GM12878 (cell line): ENCODE measurements around the gene MRPL39. TPM values are rescaled to one million over a fixed set of nuclear protein-coding genes. Genes with fewer than 3 reads are reported as not detected.
A peak's percentile ranks its signal among the peaks of the same experiment; 100 is the strongest.

Source experiments
- ATAC-seq: fragments of 200-7000 bp; cut with Tn5 transposase; 3 replicates; pipeline ENCODE4 v1.9.1; 2020; ENCODE audit warnings: mild to moderate bottlenecking, moderate library complexity
- BruUV-seq: library from RNA; stranded (reverse); fragments of 400-500 nt; replicated peaks from 2 replicates; lab custom pipeline; 2021; lab: Mats Ljungman, UMichigan
- CTCF ChIA-PET: fragments of 300-600 bp; sonication (Branson Sonifier 250); formaldehyde crosslinking; extraction: SDS; loops from one replicate; lab custom pipeline; 2021; ENCODE audit warnings: inconsistent platforms; lab: Yijun Ruan, JAX
- POLR2A ChIA-PET: fragments of 350-600 bp; formaldehyde crosslinking; extraction: SDS; loops from one replicate; lab custom pipeline; 2021; ENCODE audit warnings: inconsistent platforms; lab: Charles Lee
- RAD21 ChIA-PET: fragments of 300-600 bp; sonication (Branson Sonifier 250); formaldehyde crosslinking; loops from one replicate; lab custom pipeline; 2023; ENCODE audit warnings: antibody characterized with exemption; ENCODE audit not compliant: unreplicated experiment; lab: Charles Lee
- SMC1A ChIA-PET: fragments of 300-600 bp; sonication (Branson Sonifier 250); formaldehyde crosslinking; loops from one replicate; lab custom pipeline; 2023; ENCODE audit not compliant: unreplicated experiment, uncharacterized antibody; lab: Charles Lee
- DNase-seq: peaks from one replicate; pipeline ENCODE4 v3.0.0-alpha.2; 2011; ENCODE audit warnings: low read depth, low spot score
- FAIRE-seq: peaks from 3 replicates; lab custom pipeline; 2011; peaks lifted over from hg19 to GRCh38; lab: Jason Lieb, UNC
- H2AFZ ChIP-seq: 2 replicates; pipeline ENCODE4 v1.6.0; 2011; ENCODE audit warnings: low read depth, low read length, control low read depth; ENCODE audit not compliant: control insufficient read depth
- H3K27ac ChIP-seq: 2 replicates; pipeline ENCODE4 v1.5.1; 2011; ENCODE audit warnings: control low read depth; ENCODE audit not compliant: control insufficient read depth, insufficient read depth
- H3K27me3 ChIP-seq, 2 experiments: replicated peaks in 1 of 2; 2 replicates each; pipeline versions ENCODE4 v1.6.0 to v1.6.1; 2011; ENCODE audit warnings: low read length in 1 of 2; ENCODE audit not compliant: control insufficient read depth in 2 of 2, insufficient read depth in 2 of 2
- H3K36me3 ChIP-seq, 2 experiments: 2 replicates each; pipeline ENCODE4 v1.5.1; 2011; ENCODE audit warnings: low read length in 1 of 2; ENCODE audit not compliant: control insufficient read depth in 2 of 2, insufficient read depth in 2 of 2
- H3K4me1 ChIP-seq: 2 replicates; pipeline ENCODE4 v1.6.1; 2011; ENCODE audit warnings: mild to moderate bottlenecking, low read length, moderate library complexity, mixed read lengths; ENCODE audit not compliant: control insufficient read depth, insufficient read depth
- H3K4me2 ChIP-seq: 2 replicates; pipeline ENCODE4 v1.6.0; 2011; ENCODE audit warnings: control low read depth; ENCODE audit not compliant: control insufficient read depth, insufficient read depth
- H3K4me3 ChIP-seq: fragments of 200-600 bp; sonication (generic); 2 replicates; pipeline ENCODE4 v1.5.1; 2016
- H3K79me2 ChIP-seq: 2 replicates; pipeline ENCODE4 v1.6.0; 2011; ENCODE audit warnings: low read length; ENCODE audit not compliant: control insufficient read depth, insufficient read depth
- H3K9ac ChIP-seq: 2 replicates; pipeline ENCODE4 v1.8.0; 2011; ENCODE audit warnings: low read length, control low read depth, mixed read lengths; ENCODE audit not compliant: control insufficient read depth, insufficient read depth
- H3K9me3 ChIP-seq: replicated peaks from 3 replicates; pipeline ENCODE4 v1.5.1; 2011; ENCODE audit warnings: mild to moderate bottlenecking, low read length; ENCODE audit not compliant: control insufficient read depth, insufficient read depth
- H4K20me1 ChIP-seq: 2 replicates; pipeline ENCODE4 v1.6.0; 2011; ENCODE audit not compliant: control insufficient read depth, insufficient read depth
- HDAC6 ChIP-seq: fragments of 200-600 bp; sonication (generic); IDR thresholded peaks from one replicate; pipeline ENCODE4 v1.8.0; 2017; ENCODE audit warnings: antibody characterized with exemption; ENCODE audit not compliant: unreplicated experiment
- HDGF ChIP-seq: fragments of 450-650 bp; IDR thresholded peaks from 2 replicates; pipeline ENCODE4 v1.6.1; 2016; ENCODE audit warnings: antibody characterized with exemption
- POLR2AphosphoS2 ChIP-seq: IDR thresholded peaks from 2 replicates; pipeline ENCODE4 v1.6.1; 2011; ENCODE audit warnings: low read depth, mild to moderate bottlenecking, low read length, improper control_type of control experiment, moderate library complexity
- RB1 ChIP-seq: fragments of 450-650 bp; formaldehyde crosslinking; IDR thresholded peaks from 2 replicates; pipeline ENCODE4 v1.6.1; 2017; ENCODE audit warnings: mild to moderate bottlenecking, borderline replicate concordance
- SPI1 ChIP-seq: IDR thresholded peaks from 2 replicates; pipeline ENCODE4 v1.6.1; 2011; ENCODE audit warnings: low read depth, mild to moderate bottlenecking, low read length, moderate library complexity, borderline replicate concordance; ENCODE audit not compliant: insufficient read depth
- SREBF2 ChIP-seq: IDR thresholded peaks from 2 replicates; pipeline ENCODE4 v1.6.1; 2012; ENCODE audit warnings: mild to moderate bottlenecking, low read length
- ZBED1 ChIP-seq: IDR thresholded peaks from 2 replicates; pipeline ENCODE4 v1.6.1; 2016; ENCODE audit warnings: borderline replicate concordance
- WGBS: methylation state at CpG from one replicate; pipeline ENCODE4 v1.1.6; 2016; ENCODE audit warnings: low lambda C conversion rate; ENCODE audit not compliant: insufficient replicate concordance, insufficient coverage; ENCODE audit errors: missing lambda C conversion rate; 5-methylcytosine and 5-hydroxymethylcytosine counted together
- in situ Hi-C: fragments of 300-500 bp; cut with MboI; formaldehyde crosslinking; loops from 9 replicates; pipeline ENCODE4 v1.14.3; 2018; ENCODE audit warnings: mixed read lengths
- intact Hi-C: fragments of 100-400 bp; cut with micrococcal nuclease; formaldehyde crosslinking; loops from one replicate; pipeline ENCODE4 v1.14.2; 2022; ENCODE audit not compliant: unreplicated experiment
- polyA plus RNA-seq, 11 experiments: library from polyadenylated mRNA; depleted of rRNA in 4 of 11; unstranded in 6 of 11; stranded (reverse) in 5 of 11; fragments of >200 nt; fragmentation: Nextera tagmentation in 4 of 11; fragmentation: Illumina TruSeq in 1 of 11; extraction: Ambion mirVana in 4 of 11; extraction: Trizol in 1 of 11; gene quantifications; 1 replicate in 1 of 11; 2 replicates in 10 of 11; pipeline versions ENCODE4 v1.2.1 to v1.2.3, GENCODE V29; 2011 to 2016; ENCODE audit warnings: inconsistent platforms in 2 of 11, missing spikeins in 2 of 11, low read depth in 1 of 11
- total RNA-seq, 4 experiments: library from RNA; depleted of rRNA in 3 of 4; stranded (reverse); fragments of >200 nt in 3 of 4; fragmentation: Illumina TruSeq in 1 of 4; extraction: Trizol in 1 of 4; gene quantifications; 2 replicates each; pipeline versions ENCODE4 v1.2.1 to v1.2.3, GENCODE V29; 2013 to 2021
- TF ChIP-seq, protein P1 (sequence below): IDR thresholded peaks from 2 replicates; pipeline ENCODE4 v1.6.1; 2012; ENCODE audit warnings: mild to moderate bottlenecking, low read depth, low read length
- TF ChIP-seq, protein P2 (sequence below): fragments of 450-650 bp; IDR thresholded peaks from 2 replicates; pipeline ENCODE4 v1.6.1; 2014; ENCODE audit warnings: mild to moderate bottlenecking
- TF ChIP-seq, protein P3 (sequence below): fragments of 450-650 bp; IDR thresholded peaks from 2 replicates; pipeline ENCODE4 v1.6.1; 2017; ENCODE audit warnings: mild to moderate bottlenecking, low read depth, inconsistent platforms; ENCODE audit not compliant: poor library complexity, severe bottlenecking

Gene MRPL39
- total and polyA plus RNA-seq, 10 of the 15 experiments (the other 5 are each of a cell fraction or from before 2014, with no cell fraction given): 68.8 to 292 (median 120) TPM

DNA sequence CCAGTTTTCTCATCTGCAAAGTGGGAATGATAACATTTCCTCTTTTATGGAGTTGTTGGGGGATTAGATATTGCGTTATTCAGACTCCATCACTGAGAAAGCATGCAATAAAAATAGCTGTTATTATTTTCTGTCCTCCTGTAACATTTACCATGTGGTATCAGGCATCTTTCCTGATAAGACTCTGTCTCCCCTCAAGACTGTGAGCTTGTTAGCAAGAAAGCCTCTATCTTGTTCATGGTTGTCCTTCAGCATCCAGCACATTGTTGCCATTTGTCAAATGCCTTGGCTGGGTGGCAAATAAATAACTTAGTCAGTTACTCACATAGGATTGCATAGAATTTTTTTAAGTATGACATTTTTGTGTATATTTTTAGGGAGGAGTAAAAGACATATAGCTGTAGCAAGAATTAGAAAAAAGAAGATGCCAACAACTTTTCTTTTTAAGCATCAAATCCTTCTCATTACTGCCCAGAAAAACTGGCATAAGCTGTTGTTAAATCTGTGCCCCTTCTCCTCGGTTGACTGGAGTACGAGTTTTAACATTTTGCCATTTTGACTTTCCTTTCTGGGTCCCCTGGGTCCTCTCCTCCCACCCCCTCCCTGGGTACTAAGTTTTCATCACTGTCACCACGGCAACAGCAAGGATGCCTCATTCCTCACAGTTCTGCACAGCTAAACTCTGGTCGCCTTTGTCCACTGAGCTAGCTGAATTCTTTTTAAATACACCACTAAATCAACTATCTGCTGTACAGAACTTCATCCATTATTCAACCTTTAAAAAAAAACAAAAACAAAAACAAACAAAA is 30.8 kb upstream of the MRPL39 start:
- H3K4me2 ChIP-seq: peak overlapping the region; percentile 83; the same call in 1 of the 2 replicates
- H3K27ac ChIP-seq: no peak overlapping the region
- ChIA-PET POLR2A (no interaction called here), RAD21 (interaction anchor here (1.1 to 1.5 kb wide), 2 partner anchors 22 to 30 kb away, joined by 3 to 9 read pairs; partner anchors contain the start of gene MRPL39), SMC1A (interaction anchor here (1.1 to 2.1 kb wide), 4 partner anchors 10 to 68 kb away, joined by 3 to 7 read pairs (median 4); no protein-coding TSS in a partner anchor), CTCF (interaction anchor here (0.6 to 3.1 kb wide), 5 partner anchors 11 to 204 kb away, joined by 3 to 36 read pairs (median 4); partner anchors contain the start of gene MRPL39)
- 31% methylated on average over 5 of the region's 5 CpGs for WGBS
- FAIRE-seq (no peak), ATAC-seq (no peak), DNase-seq (no peak)
- H3K4me3 ChIP-seq: peak overlapping the region; percentile 77; the same call in 1 of the 2 replicates
- H4K20me1 ChIP-seq: no peaks in the 10 kb centered on the region
- H3K27me3 ChIP-seq: no peaks in the 10 kb centered on the region; a peak in 1 of 4 replicates
- H2AFZ ChIP-seq: no peak overlapping the region; the same call in 1 of the 2 replicates
- in situ Hi-C loops (no loop called here), intact Hi-C loops (loop anchor here (2.0 kb wide), 1 partner anchor 29 kb away; no protein-coding TSS in a partner anchor)
- H3K9ac ChIP-seq: peak overlapping the region; percentile 43; the same call in 1 of the 2 replicates
- H3K9me3 ChIP-seq: no peaks in the 10 kb centered on the region; the same call in 2 of the 3 replicates
- no peaks in the 10 kb centered on the region for H3K36me3 ChIP-seq
- H3K79me2 ChIP-seq: no peaks in the 10 kb centered on the region; the same call in 1 of the 2 replicates
- H3K4me1 ChIP-seq: peaks cover 13% of the 10 kb centered on the region; the same call in 1 of the 2 replicates
- no TSS peak for BruUV-seq
- TF ChIP-seq RB1 (no peak), POLR2AphosphoS2 (no peak), SREBF2 (no peak), ZBED1 (no peak), HDGF (no peak), HDAC6 (no peak), SPI1 (no peak)
- TF ChIP-seq, protein P1, sequence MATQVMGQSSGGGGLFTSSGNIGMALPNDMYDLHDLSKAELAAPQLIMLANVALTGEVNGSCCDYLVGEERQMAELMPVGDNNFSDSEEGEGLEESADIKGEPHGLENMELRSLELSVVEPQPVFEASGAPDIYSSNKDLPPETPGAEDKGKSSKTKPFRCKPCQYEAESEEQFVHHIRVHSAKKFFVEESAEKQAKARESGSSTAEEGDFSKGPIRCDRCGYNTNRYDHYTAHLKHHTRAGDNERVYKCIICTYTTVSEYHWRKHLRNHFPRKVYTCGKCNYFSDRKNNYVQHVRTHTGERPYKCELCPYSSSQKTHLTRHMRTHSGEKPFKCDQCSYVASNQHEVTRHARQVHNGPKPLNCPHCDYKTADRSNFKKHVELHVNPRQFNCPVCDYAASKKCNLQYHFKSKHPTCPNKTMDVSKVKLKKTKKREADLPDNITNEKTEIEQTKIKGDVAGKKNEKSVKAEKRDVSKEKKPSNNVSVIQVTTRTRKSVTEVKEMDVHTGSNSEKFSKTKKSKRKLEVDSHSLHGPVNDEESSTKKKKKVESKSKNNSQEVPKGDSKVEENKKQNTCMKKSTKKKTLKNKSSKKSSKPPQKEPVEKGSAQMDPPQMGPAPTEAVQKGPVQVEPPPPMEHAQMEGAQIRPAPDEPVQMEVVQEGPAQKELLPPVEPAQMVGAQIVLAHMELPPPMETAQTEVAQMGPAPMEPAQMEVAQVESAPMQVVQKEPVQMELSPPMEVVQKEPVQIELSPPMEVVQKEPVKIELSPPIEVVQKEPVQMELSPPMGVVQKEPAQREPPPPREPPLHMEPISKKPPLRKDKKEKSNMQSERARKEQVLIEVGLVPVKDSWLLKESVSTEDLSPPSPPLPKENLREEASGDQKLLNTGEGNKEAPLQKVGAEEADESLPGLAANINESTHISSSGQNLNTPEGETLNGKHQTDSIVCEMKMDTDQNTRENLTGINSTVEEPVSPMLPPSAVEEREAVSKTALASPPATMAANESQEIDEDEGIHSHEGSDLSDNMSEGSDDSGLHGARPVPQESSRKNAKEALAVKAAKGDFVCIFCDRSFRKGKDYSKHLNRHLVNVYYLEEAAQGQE: no peak
- TF ChIP-seq, protein P2, sequence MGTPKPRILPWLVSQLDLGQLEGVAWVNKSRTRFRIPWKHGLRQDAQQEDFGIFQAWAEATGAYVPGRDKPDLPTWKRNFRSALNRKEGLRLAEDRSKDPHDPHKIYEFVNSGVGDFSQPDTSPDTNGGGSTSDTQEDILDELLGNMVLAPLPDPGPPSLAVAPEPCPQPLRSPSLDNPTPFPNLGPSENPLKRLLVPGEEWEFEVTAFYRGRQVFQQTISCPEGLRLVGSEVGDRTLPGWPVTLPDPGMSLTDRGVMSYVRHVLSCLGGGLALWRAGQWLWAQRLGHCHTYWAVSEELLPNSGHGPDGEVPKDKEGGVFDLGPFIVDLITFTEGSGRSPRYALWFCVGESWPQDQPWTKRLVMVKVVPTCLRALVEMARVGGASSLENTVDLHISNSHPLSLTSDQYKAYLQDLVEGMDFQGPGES: no peak
- TF ChIP-seq, protein P3, sequence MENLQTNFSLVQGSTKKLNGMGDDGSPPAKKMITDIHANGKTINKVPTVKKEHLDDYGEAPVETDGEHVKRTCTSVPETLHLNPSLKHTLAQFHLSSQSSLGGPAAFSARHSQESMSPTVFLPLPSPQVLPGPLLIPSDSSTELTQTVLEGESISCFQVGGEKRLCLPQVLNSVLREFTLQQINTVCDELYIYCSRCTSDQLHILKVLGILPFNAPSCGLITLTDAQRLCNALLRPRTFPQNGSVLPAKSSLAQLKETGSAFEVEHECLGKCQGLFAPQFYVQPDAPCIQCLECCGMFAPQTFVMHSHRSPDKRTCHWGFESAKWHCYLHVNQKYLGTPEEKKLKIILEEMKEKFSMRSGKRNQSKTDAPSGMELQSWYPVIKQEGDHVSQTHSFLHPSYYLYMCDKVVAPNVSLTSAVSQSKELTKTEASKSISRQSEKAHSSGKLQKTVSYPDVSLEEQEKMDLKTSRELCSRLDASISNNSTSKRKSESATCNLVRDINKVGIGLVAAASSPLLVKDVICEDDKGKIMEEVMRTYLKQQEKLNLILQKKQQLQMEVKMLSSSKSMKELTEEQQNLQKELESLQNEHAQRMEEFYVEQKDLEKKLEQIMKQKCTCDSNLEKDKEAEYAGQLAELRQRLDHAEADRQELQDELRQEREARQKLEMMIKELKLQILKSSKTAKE: no peak
